Daoy (cell line): ENCODE data around the gene TIMP1. TPM values are rescaled to one million over a fixed set of nuclear protein-coding genes. Genes with fewer than 3 reads are reported as not detected.
"Not testable (repeated sequence)": the region's sequence is repeated elsewhere in the genome, so short reads cannot be mapped to it uniquely, and the experiment has no call there.

ENCODE experiments used
- DNase-seq: peaks from one replicate; pipeline ENCODE4 v3.0.0-alpha.2; 2015; ENCODE audit warnings: low read depth
- total RNA-seq: library from RNA; depleted of rRNA; stranded (reverse); fragments of >200 nt; shearing (Covaris generic); gene quantifications from 2 replicates; pipeline ENCODE4 v1.2.3, GENCODE V29; 2014

The TIMP1 gene
- total RNA-seq, 1 experiment from 2014 or later, result 133 TPM

DNA sequence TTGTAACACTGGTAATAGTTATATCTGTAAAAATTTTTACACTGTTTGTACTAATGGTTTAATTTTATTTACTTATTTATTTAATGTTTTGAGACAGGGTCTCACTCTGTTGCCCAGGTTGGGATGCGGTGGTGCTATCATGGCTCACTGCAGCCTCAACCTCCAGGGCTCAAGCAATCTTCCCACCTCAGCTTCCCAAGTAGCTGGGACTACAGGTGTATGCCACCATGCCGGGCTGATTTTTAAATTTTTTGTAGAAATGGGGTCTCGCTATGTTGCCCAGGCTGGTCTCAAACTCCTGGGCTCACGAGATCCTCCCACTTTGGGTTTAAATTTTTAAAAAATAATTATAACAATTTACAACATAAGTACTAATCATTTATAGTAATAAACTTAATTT lies 20.9 kb downstream of the TIMP1 start:
- DNase-seq, result not testable (repeated sequence)

DNA sequence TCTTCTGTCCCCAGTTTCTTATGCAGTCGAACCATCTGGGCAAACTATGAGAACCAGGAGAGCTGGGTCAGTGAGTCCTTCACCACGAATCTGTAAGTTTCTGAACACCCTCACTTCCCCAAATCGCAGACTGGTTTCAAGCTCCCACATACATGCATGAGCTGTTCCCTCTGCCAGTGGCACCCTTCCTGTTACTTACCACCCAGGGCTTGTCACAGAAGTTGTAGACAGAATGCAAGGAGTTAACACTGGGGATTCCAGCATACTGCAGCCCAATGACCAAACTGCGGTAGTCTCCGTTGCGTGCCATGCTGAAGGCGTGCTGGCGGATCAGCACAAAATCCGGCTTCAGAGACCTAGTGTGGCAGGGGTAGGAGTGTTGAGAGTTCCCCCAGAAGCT lies 22.8 kb downstream of the TIMP1 start:
- no peak for DNase-seq

DNA sequence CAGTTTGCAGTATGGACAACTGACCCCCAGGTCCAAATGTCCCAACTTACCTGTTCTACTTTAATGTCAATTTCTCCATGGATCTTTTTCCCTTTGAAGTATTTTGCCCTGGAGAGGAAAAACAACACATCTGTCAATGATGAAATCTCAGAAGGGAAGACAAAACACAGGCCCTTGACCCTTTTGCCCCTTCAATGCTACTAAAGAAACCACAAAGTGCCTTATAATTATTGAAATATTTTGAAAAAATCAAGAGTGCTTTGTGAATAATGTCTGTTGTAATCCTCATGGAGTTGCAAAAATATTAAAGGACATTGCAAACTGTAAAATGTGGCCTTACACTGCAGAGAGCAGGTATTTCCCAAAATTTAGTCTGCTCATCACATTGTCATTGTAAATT lies 24.9 kb downstream of the TIMP1 start:
- no peak for DNase-seq

DNA sequence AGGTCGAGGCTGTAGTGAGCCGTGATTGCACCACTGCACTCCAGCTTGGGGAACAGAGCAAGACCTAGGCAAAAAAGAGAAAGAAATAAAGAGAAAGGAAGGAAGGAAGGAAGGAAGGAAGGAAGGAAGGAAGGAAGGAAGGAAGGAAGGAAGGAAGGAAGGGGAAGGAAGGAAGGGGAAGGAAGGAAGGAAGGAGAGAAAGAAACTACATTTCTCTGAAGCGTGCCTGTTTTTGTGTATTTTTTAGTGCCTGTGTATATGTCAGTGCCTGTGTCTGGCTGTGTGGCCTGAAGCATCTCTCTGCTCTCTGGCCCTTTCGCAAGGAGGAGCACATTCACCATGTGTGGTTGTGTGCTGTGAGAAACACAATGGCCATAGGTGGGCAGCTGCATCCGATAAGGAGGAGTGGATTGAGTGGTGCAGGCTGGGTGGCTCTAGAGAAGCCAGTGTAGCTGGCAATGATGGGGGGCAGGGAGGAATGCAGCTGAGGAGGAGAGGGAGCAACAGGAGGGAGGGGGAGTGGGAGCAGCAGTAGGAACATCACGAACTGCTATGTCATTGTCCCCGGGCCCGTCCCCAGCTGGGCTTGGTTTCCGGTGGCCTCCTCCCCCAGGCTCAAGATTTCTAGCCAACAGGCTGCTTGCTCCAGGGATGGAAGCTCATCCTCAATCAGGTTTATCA lies 26.0 kb downstream of the TIMP1 start:
- DNase-seq, result no peak

DNA sequence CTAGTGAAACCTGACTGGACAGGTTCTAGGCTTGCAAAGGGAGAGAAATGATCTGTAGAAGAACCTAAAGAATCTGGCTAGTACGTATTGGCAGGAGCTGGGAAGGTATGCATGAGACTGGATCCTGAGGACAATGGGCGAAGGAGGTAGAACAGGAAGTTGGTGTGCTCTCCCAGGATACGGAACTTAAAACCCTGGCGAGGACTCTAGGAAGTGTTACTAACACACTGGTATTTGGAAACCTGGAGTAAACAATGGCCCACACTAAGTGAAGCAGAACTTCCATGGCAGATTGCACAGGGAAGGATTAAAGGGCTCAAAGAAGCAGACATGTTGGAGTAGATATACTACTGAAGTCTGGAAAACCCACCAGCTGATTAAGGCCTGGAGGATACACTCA lies 28.3 kb downstream of the TIMP1 start:
- DNase-seq, result no peak

DNA sequence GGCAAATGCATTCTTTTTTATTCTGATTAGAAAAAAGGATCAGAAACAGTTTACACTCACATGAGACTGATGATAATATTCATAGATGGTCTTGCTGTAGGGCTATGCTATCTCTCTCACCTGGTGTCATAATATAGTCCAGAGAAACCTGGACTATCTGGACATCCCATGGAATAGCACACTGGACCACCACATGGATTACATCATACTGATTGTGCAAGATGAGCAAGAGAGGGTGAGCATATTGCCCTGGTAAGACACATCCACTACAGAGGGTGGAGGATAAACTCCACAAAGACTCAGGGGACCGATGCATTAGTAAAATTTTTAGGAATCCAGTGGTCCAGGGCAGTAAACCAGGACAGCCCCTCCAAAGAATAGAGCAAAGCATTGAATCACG lies 29.3 kb downstream of the TIMP1 start:
- no peak for DNase-seq

DNA sequence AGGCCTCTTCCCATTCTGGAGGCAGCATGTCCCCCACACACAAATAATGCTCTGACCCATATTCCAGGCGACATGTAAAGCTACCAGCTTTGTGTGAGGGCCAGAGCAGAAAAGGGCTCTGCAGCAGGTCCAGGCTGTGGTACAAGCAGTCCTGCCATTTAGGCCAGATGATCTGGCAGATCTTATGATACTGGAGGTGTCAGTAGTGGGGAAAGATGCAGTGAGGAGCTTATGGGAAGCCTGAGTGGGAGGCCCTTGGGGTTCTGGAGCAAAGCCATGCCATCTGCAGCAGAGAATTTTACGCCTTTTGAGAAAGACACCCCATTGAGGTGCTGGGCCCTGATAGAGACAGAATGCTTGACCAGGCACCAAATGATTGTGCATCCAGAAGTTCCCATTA lies 29.7 kb downstream of the TIMP1 start:
- no peak for DNase-seq

DNA sequence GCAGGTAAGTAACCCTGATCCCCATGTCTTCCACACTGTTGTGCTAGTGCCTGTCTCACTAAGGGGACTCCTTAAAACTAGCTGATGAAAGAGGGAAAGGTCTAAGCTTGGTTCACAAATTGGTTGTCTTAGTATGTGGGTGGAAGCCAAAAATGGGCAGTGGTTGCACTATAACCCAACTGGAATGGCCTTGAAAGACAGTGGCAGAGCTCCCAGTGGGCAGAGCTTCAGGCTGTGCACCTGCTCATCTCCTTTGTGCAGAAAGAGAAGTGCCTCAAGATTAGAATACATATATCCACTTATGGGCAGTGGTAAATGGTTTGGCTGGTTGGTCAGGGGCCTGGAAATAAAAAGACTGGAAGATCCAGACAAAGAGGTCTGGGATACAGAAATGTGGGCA lies 30.2 kb downstream of the TIMP1 start:
- no peak for DNase-seq

DNA sequence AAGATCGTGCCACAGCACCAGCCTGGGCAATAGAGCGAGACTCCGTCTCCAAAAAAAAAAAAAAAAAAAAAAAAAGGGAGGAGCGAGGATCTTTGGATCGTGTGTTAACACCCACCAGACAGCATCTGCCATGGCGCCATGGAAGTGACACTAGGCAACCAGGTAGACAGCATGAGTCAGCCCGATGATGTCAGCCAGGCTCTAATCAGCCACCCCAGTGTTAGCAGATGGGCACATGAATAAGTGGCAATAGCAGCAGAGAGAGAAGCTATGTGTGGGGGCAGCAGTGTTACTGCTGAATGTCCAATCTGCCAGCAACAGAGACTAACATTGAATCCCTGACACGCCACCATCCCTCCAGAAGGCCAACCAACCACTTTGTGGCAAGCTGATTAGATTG lies 30.8 kb downstream of the TIMP1 start:
- peak; percentile 20 for DNase-seq

DNA sequence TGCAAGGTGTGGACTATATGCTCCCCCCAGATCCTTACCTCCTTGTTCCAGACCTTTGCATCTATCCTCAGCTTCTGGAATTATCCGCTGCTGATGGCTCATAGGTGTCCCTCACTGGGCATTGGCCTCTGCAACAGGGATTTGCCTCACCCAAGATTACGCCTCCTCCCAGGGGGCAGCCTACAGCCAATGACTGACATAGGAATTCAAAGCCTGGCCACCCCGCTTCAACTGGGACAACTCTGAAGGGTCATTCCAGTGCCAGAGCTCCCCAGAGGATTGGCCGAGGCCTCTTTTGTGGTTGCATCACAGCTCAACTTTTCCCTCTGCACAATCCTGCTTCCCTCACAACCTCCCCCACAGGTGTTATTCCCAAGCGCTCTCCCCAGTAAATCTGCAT lies 32.4 kb downstream of the TIMP1 start:
- DNase-seq, result no peak

DNA sequence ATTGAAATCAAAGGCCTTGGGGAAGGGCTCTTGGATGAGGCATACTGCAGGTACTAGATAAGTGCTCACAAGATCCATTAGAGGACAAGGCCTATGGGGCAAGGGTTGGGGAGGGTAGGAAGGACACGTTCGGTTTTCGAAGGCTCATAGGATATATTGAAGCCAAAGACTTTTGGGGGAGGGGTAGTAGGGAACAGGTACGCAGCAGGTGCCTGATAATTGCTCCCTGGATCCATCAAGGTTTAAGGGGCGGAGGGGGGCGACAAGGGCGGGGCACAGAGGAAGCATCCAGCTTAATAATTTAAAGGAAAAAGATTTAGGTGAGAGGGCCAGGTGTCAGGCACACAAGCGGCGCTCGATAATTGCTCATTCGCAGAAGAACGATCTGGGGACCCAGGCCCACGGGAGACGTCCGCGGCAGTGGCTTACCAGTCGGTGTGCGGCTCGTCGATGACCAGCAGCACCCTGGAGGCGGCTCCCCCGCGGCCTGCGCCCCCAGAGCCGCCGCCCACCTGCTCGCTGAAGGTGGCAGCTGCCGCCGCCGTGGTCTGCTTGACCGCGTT lies 36.8 kb downstream of the TIMP1 start:
- no peak for DNase-seq

DNA sequence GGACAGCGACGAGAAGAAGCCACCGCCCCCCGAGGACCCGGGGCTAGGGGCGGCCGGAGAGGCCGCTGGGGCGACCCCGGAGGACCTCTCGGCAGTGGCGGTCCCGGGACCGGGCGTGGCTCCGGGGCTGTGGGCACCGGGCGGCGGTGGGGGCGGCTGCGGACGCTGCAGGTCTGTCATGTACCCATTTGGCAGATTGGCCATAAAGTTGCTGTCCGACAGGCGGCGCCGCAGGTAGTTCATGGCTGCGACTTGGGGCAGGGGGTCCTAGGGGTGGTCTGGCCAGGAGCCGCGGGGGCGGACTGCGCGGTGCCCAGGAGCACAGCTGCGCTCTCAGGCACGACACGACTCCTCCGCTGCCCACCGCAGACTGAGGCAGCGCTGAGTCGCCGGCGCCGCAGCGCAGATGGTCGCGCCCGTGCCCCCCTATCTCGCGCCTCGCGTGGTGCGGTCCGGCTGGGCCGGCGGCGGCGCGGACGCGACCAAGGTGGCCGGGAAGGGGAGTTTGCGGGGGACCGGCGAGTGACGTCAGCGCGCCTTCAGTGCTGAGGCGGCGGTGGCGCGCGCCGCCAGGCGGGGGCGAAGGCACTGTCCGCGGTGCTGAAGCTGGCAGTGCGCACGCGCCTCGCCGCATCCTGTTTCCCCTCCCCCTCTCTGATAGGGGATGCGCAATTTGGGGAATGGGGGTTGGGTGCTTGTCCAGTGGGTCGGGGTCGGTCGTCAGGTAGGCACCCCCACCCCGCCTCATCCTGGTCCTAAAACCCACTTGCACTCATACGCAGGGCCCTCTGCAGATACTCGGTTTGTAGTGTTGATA lies 37.5 kb downstream of the TIMP1 start, which contains the start of gene SYN1:
TSS of gene SYN1 (minus strand) at position 372 of the 817 bp plus-strand sequence. CDS start at position 243, 129 bp downstream.
- peak; percentile 86 for DNase-seq

DNA sequence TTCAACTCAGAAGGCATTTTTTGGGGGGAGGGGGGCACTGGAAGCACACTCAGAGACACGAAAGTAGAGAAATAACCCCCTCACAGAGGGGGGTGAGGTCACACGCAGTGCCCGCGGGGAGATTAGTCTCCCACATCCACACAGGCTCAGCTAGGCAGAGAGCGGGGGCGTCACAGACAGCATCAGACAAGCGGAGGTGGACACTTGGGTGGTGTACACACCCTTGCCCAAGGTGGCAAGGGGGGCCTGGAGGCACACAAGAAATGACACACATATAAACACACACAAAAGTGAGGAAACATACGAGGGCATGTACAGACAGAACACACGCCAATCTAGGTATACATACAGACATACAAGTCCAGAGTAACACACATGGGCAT lies 38.1 kb downstream of the TIMP1 start:
- DNase-seq, result no peak

DNA sequence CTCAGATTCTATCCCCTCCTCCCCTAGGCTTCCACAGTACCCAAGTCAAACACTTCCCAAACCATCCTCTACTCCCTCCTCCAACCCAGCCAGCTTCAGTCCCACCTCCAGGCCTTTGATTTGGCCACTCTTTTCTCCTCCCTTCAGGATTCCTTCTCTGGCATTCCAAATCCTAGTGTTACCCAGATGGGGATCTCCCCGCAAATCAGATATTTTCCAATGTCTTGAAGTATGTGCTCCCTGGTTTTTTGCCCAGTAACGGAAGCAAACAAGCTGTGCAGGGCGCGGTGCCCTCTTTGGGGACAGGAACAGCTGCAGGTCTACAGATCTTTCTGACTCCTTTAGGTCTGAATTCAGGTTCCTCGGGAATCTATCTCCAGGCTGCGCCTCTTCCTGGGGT lies 39.6 kb downstream of the TIMP1 start:
- no peak for DNase-seq

DNA sequence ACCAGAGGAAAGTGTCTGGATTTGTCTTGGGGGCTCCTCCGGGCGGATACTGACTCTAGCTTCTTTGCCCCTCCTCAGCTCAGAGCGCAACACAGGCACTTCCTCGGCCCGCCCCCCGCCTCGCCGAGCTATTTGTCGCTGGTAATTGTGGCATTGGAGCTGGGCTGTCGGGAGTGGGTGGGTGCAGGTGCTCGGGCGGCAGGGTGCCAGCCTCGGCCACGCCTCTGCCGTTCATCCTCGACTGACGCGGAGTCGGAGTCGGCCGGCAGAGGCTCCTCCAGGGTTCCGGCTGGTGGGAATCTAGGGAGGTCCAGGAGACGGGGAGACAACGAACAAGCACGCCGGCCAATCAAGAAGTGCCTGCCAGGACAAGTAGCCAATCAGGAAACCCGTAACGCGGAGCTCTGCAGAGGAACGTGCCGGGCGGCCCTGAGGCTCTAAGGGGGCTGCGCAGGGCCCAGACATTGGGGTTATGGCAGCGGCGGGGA lies 41.3 kb downstream of the TIMP1 start:
- peak; percentile 71 for DNase-seq

DNA sequence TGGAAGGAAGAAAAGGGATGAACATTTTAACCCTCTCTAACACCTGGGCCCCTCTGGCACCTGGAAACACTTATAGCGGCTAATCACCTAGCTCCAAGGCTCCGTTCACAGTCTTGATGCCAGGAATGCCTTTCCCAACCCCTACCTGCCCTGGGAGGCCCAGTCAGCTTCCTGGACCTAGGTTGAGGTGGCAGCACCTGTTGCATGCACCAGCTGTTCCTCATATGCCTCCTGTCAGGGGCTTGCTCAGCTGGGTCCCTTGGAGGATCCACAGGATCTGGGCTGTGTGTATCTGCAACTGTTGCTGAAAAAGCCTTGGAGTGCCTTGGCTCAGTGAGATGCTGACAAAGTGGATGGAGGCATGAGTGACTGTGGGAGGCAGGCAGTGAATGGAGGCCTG lies 43.1 kb downstream of the TIMP1 start:
- no peak for DNase-seq

DNA sequence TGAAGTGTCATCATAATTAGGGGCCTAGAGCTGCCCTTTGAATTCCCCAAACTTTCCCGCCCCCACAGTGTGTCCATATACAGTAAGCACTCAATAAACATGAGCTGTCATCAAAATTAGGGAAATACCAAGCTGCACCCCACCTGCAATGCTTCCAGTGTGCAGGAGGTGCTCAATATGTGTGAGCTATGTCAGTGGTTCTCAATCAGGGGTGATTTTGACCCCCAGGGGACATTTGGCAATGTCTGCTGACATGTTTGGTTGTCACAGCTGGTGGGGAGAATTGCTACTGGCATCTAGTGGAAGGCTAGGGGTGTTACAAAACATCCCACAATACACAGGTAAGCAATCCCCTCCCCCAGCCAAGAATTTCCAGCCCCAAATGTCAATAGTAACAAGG lies 46.7 kb downstream of the TIMP1 start:
- no peak for DNase-seq

DNA sequence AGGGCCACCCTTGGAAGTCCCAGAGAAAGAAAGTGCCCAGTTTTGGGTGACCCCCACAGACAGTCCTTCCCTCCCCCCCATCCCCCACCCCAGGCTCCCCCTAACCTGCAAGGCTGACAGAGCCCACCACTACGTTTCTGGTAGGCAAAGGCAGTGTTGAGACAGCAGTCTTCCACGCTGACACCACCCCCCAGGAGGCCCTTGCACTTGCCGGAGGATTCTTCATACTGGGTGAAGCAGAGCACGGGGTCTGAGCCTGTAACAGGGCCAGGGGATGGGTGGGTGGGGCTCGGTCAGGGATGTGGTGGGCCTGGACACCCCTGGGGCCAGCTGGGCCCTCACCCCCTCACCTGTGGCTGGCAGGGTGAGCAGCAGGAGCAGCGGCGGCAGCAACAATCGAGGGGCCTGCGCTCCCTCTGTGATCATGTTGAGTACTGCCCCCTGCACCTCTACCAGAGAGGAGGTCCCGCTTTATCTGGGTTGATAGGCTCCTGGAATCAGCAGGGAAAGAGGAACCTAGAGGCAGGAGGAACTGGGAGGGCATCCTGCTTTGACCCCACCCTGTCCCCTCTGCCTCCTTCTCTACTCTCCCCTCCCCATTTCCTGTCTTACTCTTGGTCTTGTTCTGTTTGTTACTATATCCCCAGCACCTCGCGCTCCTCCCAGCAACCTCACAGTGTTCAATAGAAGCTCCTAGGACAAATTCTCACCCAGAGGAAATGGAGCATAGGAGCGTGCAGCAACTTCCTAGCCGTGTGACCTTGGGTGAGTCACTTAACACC lies 47.4 kb downstream of the TIMP1 start, which contains the start of gene CFP:
TSS of gene CFP (minus strand) at position 512 of the 782 bp plus-strand sequence. CDS start at position 426, 86 bp downstream.
- DNase-seq, result no peak

DNA sequence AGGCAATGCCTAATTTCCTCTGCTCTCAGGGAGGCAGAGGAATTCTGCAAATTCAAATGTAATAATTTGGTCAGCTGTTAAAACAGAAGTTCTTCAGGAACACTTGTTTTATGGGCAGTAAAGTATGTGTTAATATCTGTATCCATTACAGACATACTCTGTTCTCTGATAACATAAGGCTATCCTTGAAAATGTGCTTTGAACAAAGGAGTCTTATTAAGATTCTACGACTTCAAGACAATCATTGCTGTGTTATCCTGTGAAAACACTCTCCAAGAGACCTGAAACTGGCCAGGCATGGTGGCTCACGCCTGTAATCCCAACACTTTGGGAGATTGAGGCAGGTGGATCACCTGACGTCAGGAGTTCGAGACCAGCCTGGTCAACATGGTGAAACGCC lies 49.4 kb downstream of the TIMP1 start:
- no peak for DNase-seq

DNA sequence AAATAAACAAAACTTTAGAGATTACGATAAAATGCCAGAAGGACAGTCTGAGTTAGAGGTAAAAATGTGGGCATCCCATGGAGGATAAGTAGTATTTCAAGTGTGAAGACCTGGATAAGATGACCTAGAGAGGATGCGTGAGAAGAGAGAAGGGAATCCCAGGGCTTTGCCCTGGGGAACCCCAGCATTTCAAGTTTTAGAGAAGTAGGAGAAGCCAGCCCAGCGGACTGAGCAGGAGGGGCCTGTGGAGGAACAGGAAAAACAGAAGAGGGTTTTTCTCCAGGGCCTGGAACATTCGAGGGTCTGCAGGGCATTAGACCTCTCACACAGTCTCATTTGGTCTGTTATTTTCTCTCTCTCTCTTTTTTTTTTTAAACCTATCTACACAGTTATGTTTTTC lies 50.4 kb downstream of the TIMP1 start:
- DNase-seq, result no peak

DNA sequence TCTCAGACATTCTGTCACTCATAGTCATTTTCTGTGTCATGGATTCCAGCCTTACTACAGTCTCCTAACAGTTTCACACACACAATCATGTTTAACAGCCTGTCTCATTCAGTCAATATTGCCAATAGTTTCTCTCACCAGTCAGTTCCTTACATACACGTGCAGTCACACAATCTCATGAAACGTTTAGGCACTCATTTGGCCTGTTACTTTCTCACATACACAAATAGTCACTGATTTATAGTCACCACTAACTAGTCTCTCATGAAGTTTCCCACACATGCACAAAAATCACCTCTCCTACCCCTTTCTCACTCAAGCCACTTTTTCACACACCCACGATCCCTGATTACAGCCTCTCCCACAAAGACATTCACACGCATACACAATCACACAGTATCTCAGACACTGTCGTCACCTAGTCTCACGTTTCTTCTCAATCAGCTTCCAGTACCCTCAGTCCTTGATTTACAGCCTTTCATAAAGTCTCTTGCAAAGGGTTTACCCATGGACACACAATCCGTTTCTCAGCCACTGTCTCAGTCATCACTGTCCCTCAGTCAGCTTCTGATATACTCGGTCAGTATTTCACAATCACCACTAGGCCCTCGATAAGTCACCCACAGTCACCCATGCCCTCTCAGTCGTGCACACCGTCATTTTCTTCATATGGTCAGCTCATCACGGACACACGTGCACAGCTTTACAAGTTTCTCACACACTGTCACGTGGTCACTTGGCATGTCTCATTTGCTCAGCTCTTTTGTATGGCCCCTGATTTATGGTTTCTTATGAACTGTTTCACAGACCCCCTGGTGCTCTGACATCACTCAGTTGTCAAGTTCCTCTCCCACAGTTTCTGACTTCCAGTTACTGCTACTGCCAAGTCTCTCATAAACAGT lies 51.7 kb downstream of the TIMP1 start:
- no peak for DNase-seq
